Loucy (cell line): ENCODE data around the gene DYNC1H1.

ENCODE experiments used
- H2AFZ ChIP-seq: fragments of 200-600 bp; sonication (generic); 2 replicates; pipeline ENCODE4 v1.6.0; 2016; ENCODE audit warnings: antibody characterized with exemption, mild to moderate bottlenecking, low read length, moderate library complexity
- H3F3A ChIP-seq: fragments of 200-600 bp; 2 replicates; pipeline ENCODE4 v1.6.0; 2016; ENCODE audit warnings: antibody characterized with exemption, low read depth, mild to moderate bottlenecking
- H3K27me3 ChIP-seq: fragments of 200-600 bp; sonication (generic); 2 replicates; pipeline ENCODE4 v1.6.1; 2014; ENCODE audit warnings: low read length, mild to moderate bottlenecking; ENCODE audit not compliant: insufficient read depth, poor library complexity, severe bottlenecking
- H3K36me3 ChIP-seq: fragments of 200-600 bp; sonication (generic); 2 replicates; pipeline ENCODE4 v1.6.1; 2016; ENCODE audit warnings: low read length; ENCODE audit not compliant: insufficient read depth
- H3K4me1 ChIP-seq: fragments of 200-600 bp; sonication (generic); 2 replicates; pipeline ENCODE4 v1.5.1; 2014; ENCODE audit warnings: low read length, mild to moderate bottlenecking; ENCODE audit not compliant: insufficient read depth, poor library complexity, severe bottlenecking
- H3K4me2 ChIP-seq: fragments of 200-600 bp; sonication (generic); 2 replicates; pipeline ENCODE4 v1.6.0; 2014; ENCODE audit warnings: antibody characterized with exemption, low read length, low read depth, mild to moderate bottlenecking; ENCODE audit not compliant: poor library complexity, severe bottlenecking
- H3K4me3 ChIP-seq: fragments of 200-600 bp; sonication (generic); 2 replicates; pipeline ENCODE4 v1.5.1; 2014; ENCODE audit warnings: low read length, mild to moderate bottlenecking, mixed read lengths; ENCODE audit not compliant: poor library complexity, severe bottlenecking
- H3K79me2 ChIP-seq: fragments of 200-600 bp; sonication (generic); 2 replicates; pipeline ENCODE4 v1.6.1; 2014; ENCODE audit warnings: low read length; ENCODE audit not compliant: insufficient read depth
- H3K9ac ChIP-seq: fragments of 200-600 bp; sonication (generic); 2 replicates; pipeline ENCODE4 v1.6.0; 2014; ENCODE audit warnings: mild to moderate bottlenecking, low read depth, low read length, moderate library complexity; ENCODE audit not compliant: poor library complexity, severe bottlenecking
- H3K9me2 ChIP-seq: fragments of 200-600 bp; sonication (generic); replicated peaks from 2 replicates; pipeline ENCODE4 v1.6.1; 2016; ENCODE audit warnings: low read depth, low read length, mixed read lengths
- H3K9me3 ChIP-seq: fragments of 200-600 bp; sonication (generic); 2 replicates; pipeline ENCODE4 v1.6.1; 2014; ENCODE audit warnings: mild to moderate bottlenecking, antibody characterized with exemption, low read length, low read depth; ENCODE audit not compliant: insufficient read depth
- H4K20me1 ChIP-seq: fragments of 200-600 bp; sonication (generic); 2 replicates; pipeline ENCODE4 v1.6.0; 2014; ENCODE audit warnings: antibody characterized with exemption, low read length, mild to moderate bottlenecking; ENCODE audit not compliant: insufficient read depth, poor library complexity, severe bottlenecking
- CTCF ChIP-seq: fragments of 200-600 bp; sonication (generic); conservative IDR thresholded peaks from 2 replicates; pipeline ENCODE4 v1.5.1; 2014; ENCODE audit warnings: mild to moderate bottlenecking, antibody characterized with exemption, low read length
- EZH2phosphoT487 ChIP-seq: fragments of 200-600 bp; IDR thresholded peaks from 2 replicates; pipeline ENCODE4 v1.6.1; 2018; ENCODE audit warnings: antibody characterized with exemption, mild to moderate bottlenecking, moderate library complexity, borderline replicate concordance

Gene DYNC1H1

DNA sequence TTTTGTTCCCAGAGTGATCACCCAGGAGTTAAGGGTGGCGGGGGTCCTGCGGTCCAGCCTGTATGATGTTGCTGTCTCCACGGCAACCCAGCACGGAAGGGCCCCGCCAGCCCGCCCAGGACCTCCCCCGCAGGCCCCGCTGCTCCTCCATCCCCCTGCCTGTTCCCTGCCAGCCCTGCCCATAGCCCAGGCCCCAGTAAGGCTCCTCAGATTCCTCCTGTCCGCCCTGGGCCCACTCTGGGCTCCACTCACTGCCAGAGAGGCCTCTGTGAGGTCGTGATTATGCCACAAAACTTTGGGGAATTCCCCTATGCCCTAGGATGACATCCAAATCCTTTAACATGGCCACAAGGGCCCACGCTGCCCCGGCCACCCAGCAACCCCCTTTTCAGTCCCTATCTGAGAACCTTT lies 101.7 kb downstream of the DYNC1H1 start:
- no peak overlapping the region for H3K4me3 ChIP-seq
- no peaks in the 10 kb centered on the region for H3K79me2 ChIP-seq
- no peaks in the 10 kb centered on the region for H3K27me3 ChIP-seq
- no peaks in the 10 kb centered on the region for H3K4me1 ChIP-seq
- H3K9me3 ChIP-seq, result no peaks in the 10 kb centered on the region
- no peak overlapping the region for H2AFZ ChIP-seq
- no peaks in the 10 kb centered on the region for H3K9me2 ChIP-seq
- no peak overlapping the region for H3K9ac ChIP-seq
- H3K36me3 ChIP-seq, result no peaks in the 10 kb centered on the region
- H4K20me1 ChIP-seq, result no peaks in the 10 kb centered on the region
- no peak overlapping the region for H3K4me2 ChIP-seq
- TF ChIP-seq CTCF (no peak), EZH2phosphoT487 (no peak)
- H3F3A ChIP-seq, result no peaks in the 10 kb centered on the region

DNA sequence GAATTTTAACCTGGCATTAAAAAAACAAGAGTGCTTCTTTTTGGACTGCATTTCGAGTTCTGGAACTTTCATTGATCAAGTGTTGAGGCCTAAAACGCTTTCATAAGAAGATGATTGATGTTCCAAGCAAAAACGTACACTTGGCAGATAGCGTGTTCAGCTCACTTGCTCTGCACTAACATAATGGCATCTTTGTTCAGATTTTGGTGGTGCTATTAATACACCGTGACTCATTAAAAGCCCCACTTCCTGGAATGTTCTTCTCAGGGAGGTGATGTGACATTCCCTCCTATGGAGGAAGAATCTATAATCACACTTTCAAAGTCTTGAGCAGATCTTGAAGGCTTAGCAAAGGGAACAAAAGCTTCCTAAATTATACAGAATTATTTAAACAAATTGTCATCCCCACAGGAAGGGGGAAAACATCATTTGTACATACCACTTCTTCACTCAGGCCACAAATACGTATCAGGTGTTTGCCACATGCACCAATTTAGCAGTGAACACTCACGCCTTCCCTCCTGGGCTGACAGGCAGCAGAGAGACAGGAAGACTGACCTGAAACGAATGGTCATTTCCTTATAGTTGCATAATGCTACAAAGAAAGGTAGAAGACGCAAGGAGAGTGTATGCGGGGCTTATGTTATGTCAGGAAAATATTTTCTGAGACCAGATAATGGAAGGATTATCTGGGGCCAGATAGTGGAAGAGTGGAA lies 107.1 kb downstream of the DYNC1H1 start:
- no peak overlapping the region for H3K9ac ChIP-seq
- H3K36me3 ChIP-seq, result no peaks in the 10 kb centered on the region
- no peaks in the 10 kb centered on the region for H3K27me3 ChIP-seq
- no peaks in the 10 kb centered on the region for H3K9me2 ChIP-seq
- H4K20me1 ChIP-seq, result no peaks in the 10 kb centered on the region
- H3F3A ChIP-seq, result no peaks in the 10 kb centered on the region
- no peaks in the 10 kb centered on the region for H3K4me1 ChIP-seq
- no peak overlapping the region for H2AFZ ChIP-seq
- no peak overlapping the region for H3K4me2 ChIP-seq
- no peak overlapping the region for H3K4me3 ChIP-seq
- H3K79me2 ChIP-seq, result no peaks in the 10 kb centered on the region
- no peaks in the 10 kb centered on the region for H3K9me3 ChIP-seq
- TF ChIP-seq CTCF (no peak), EZH2phosphoT487 (no peak)

- Histone ChIP-seq H3K4me3 (no peak overlapping the region), H3K79me2 (no peaks in the 10 kb centered on the region), H3K9me3 (no peaks in the 10 kb centered on the region), H3K9me2 (no peaks in the 10 kb centered on the region), H3K36me3 (peaks cover 5% of the 10 kb centered on the region; the same call in 1 of the 2 replicates), H4K20me1 (no peaks in the 10 kb centered on the region), H3K4me1 (no peaks in the 10 kb centered on the region), H3K27me3 (no peaks in the 10 kb centered on the region), H3K9ac (no peak overlapping the region), H3F3A (peaks cover 1% of the 10 kb centered on the region; the same call in 1 of the 2 replicates), H3K4me2 (no peak overlapping the region), H2AFZ (no peak overlapping the region)
- TF ChIP-seq EZH2phosphoT487 (no peak), CTCF (no peak)
Measured at GRCh38 chr14:102074415-102074964, 110.1 kb downstream of the DYNC1H1 start.
